Measurements from ENCODE around the gene PHAF1.

The PHAF1 gene

GRCh38 chr16:67147437-67148140, 37.8 kb downstream of the PHAF1 start:
- no peak for DNase-seq (ENCODE audit: low read depth)

GRCh38 chr16:67148221-67148620, 38.5 kb downstream of the PHAF1 start:
- DNase-seq (ENCODE audit: low read depth), result no peak

- DNase-seq (ENCODE audit: low read depth), result no peak
Observed at GRCh38 chr16:67148656-67149275, 39.0 kb downstream of the PHAF1 start.

- DNase-seq (ENCODE audit: low read depth), result no peak
Observed at GRCh38 chr16:67149276-67150046, 39.7 kb downstream of the PHAF1 start.

GRCh38 chr16:67150047-67150832, 40.5 kb downstream of the PHAF1 start:
- DNase-seq (ENCODE audit: low read depth), result peak; percentile 67

- peak; percentile 69 for DNase-seq (ENCODE audit: low read depth)
Observed at GRCh38 chr16:67150833-67151396, 41.2 kb downstream of the PHAF1 start, which contains the start of gene B3GNT9. TSS of gene B3GNT9 (minus strand) at chr16:67150998. CDS start at chr16:67150485, 513 bp downstream.

- DNase-seq (ENCODE audit: low read depth), result no peak
Observed at GRCh38 chr16:67151431-67152097, 41.8 kb downstream of the PHAF1 start.

GRCh38 chr16:67154578-67155294, 45.0 kb downstream of the PHAF1 start:
- DNase-seq (ENCODE audit: low read depth), result no peak

GRCh38 chr16:67155295-67156142, 45.8 kb downstream of the PHAF1 start:
- peak; percentile 61 for DNase-seq (ENCODE audit: low read depth)

GRCh38 chr16:67156143-67156844, 46.6 kb downstream of the PHAF1 start:
- DNase-seq (ENCODE audit: low read depth), result no peak

- DNase-seq (ENCODE audit: low read depth), result no peak
Observed at GRCh38 chr16:67157106-67157748, 47.5 kb downstream of the PHAF1 start.

GRCh38 chr16:67157892-67158635, 48.3 kb downstream of the PHAF1 start:
- no peak for DNase-seq (ENCODE audit: low read depth)

- no peak for DNase-seq (ENCODE audit: low read depth)
Observed at GRCh38 chr16:67158637-67159600, 49.2 kb downstream of the PHAF1 start.

GRCh38 chr16:67161595-67162058, 51.9 kb downstream of the PHAF1 start:
- no peak for DNase-seq (ENCODE audit: low read depth)

- no peak for DNase-seq (ENCODE audit: low read depth)
Observed at GRCh38 chr16:67162506-67163163, 52.9 kb downstream of the PHAF1 start.
